ENCODE results near the gene EME1. TPM values are rescaled to one million over a fixed set of nuclear protein-coding genes. Genes with fewer than 3 reads are reported as not detected.

Gene EME1
- total RNA-seq, 2 donors from 2014 or later = 14.1 to 26.8 TPM

DNA sequence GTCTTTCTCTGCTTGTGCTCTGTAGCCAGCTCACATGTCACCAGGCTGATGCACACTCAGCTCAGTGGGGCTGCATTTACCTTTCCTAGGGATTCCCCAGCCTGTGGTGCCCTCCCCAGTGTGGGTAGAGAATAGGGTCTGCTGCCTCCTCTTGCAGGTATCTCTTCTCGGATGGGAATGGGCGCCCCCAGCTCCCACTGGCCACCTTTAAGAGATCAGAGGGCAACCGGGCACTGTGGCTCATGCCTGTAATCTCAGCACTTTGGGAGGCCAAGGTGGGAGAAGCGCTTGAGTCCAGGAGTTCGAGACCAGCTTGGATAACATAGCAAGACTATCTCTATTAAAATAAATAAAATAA is 23.8 kb upstream of the EME1 start:
- Histone ChIP-seq H3K27ac (ENCODE audit: low read depth, low read length) (no peak overlapping the region), H3K9ac (ENCODE audit: extremely low read depth, low read length, poor library complexity, severe bottlenecking) (no peak overlapping the region), H3K4me1 (ENCODE audit: control insufficient read depth, insufficient read depth, low read length) (peaks cover 10% of the 10 kb centered on the region), H3K9me3 (ENCODE audit: control insufficient read depth, low read length) (no peaks in the 10 kb centered on the region), H3K4me3 (ENCODE audit: low read length) (no peak overlapping the region), H3K36me3 (ENCODE audit: control insufficient read depth, insufficient read depth, low read length) (peaks cover 9% of the 10 kb centered on the region), H3K27me3 (ENCODE audit: control insufficient read depth, insufficient read depth, low read length, poor library complexity, severe bottlenecking) (peaks cover 10% of the 10 kb centered on the region)
- peaks cover 28% of the 10 kb centered on the region for H3K4me1 Mint-ChIP-seq
- peak; percentile 39 for DNase-seq
- 81 to 93% methylated on average over 3 to 5 of the region's 5 CpGs for WGBS, 2 experiments (ENCODE audit: insufficient coverage in 1 of 2, insufficient read length in 1 of 2)
- H3K27ac Mint-ChIP-seq = no peak overlapping the region
- H3K9me3 Mint-ChIP-seq = no peaks in the 10 kb centered on the region
- TF ChIP-seq, protein P1, sequence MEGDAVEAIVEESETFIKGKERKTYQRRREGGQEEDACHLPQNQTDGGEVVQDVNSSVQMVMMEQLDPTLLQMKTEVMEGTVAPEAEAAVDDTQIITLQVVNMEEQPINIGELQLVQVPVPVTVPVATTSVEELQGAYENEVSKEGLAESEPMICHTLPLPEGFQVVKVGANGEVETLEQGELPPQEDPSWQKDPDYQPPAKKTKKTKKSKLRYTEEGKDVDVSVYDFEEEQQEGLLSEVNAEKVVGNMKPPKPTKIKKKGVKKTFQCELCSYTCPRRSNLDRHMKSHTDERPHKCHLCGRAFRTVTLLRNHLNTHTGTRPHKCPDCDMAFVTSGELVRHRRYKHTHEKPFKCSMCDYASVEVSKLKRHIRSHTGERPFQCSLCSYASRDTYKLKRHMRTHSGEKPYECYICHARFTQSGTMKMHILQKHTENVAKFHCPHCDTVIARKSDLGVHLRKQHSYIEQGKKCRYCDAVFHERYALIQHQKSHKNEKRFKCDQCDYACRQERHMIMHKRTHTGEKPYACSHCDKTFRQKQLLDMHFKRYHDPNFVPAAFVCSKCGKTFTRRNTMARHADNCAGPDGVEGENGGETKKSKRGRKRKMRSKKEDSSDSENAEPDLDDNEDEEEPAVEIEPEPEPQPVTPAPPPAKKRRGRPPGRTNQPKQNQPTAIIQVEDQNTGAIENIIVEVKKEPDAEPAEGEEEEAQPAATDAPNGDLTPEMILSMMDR (conservative IDR thresholded peaks at IDR 0.05) = no peak
- peaks cover 14% of the 10 kb centered on the region for H3K27me3 Mint-ChIP-seq (ENCODE audit: insufficient read depth)
- H3K4me3 Mint-ChIP-seq = no peak overlapping the region
- H3K36me3 Mint-ChIP-seq (ENCODE audit: low read depth) = peaks cover 33% of the 10 kb centered on the region

DNA sequence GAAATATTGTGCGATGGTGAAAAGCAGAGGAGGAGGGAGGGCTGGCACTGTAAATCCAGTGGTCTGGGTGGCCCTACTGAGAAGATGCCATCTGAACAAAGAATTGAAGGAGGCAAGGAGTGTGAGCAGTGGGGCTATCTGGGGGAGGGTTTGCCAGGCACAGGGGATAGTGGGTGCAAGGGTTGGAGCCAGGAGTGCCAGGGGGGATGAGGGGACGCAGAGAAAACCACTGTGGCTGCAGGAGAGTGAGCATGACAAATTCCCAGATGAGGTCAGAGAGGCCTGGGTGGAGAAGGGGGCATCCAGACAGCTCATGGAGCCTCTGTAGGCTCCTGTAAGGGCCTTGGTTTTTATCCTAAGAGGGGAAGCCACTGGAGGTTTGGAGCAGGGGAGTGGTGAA is 22.3 kb upstream of the EME1 start:
- no peak overlapping the region for H3K27ac ChIP-seq (ENCODE audit: low read depth, low read length)
- Mint-ChIP-seq H3K27ac (peak overlapping the region; percentile 44), H3K4me1 (peaks cover 20% of the 10 kb centered on the region), H3K4me3 (no peak overlapping the region), H3K27me3 (ENCODE audit: insufficient read depth) (peaks cover 5% of the 10 kb centered on the region), H3K36me3 (ENCODE audit: low read depth) (peaks cover 49% of the 10 kb centered on the region), H3K9me3 (no peaks in the 10 kb centered on the region)
- 83 to 93% methylated on average over 2 of the region's 2 CpGs for WGBS, 2 experiments (ENCODE audit: insufficient coverage in 1 of 2, insufficient read length in 1 of 2)
- H3K4me1 ChIP-seq (ENCODE audit: control insufficient read depth, insufficient read depth, low read length) = peaks cover 10% of the 10 kb centered on the region
- no peak overlapping the region for H3K9ac ChIP-seq (ENCODE audit: extremely low read depth, low read length, poor library complexity, severe bottlenecking)
- H3K36me3 ChIP-seq (ENCODE audit: control insufficient read depth, insufficient read depth, low read length) = peaks cover 24% of the 10 kb centered on the region
- H3K9me3 ChIP-seq (ENCODE audit: control insufficient read depth, low read length) = no peaks in the 10 kb centered on the region
- DNase-seq = peak; percentile 42
- no peak overlapping the region for H3K4me3 ChIP-seq (ENCODE audit: low read length)
- TF ChIP-seq, protein P1 (conservative IDR thresholded peaks at IDR 0.05) = no peak
- H3K27me3 ChIP-seq (ENCODE audit: control insufficient read depth, insufficient read depth, low read length, poor library complexity, severe bottlenecking) = no peaks in the 10 kb centered on the region

DNA sequence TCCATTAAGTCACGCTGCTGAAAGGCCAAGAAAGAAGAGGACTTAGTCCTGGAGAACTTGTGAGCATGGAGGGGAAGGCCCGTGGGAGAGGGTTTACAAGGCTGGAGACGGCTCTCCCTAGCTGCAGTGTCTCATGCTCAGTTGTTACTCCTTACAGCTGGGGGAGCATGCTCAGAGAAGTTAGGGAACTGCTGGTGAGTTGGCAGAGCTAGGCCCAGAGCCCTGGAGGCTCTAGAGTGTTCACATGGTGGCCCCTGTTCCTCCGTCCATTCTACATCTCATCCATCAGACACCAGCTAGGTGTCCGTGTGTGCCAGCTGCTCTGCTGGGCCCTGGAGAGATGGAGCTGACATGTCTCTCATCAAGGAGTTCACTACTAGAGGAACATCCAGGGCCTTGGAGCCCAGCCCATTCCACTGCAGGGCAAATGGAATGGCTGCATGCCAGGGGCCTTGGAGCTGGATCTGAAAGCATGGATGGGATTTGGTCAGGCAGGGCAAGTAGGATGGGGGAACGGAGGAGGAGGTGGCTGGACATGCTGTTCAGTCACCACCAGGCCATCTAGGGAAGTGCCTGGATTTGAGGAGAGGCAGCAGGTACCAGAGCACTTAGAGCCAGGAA is 20.8 kb upstream of the EME1 start:
- H3K4me3 ChIP-seq (ENCODE audit: low read length) = no peak overlapping the region
- peak; percentile 42 for DNase-seq
- H3K4me1 ChIP-seq (ENCODE audit: control insufficient read depth, insufficient read depth, low read length) = peaks cover 10% of the 10 kb centered on the region
- Mint-ChIP-seq H3K27me3 (ENCODE audit: insufficient read depth) (peaks cover 5% of the 10 kb centered on the region), H3K36me3 (ENCODE audit: low read depth) (peaks cover 59% of the 10 kb centered on the region), H3K4me1 (peaks cover 14% of the 10 kb centered on the region), H3K27ac (no peak overlapping the region), H3K9me3 (no peaks in the 10 kb centered on the region), H3K4me3 (no peak overlapping the region)
- H3K36me3 ChIP-seq (ENCODE audit: control insufficient read depth, insufficient read depth, low read length) = peaks cover 36% of the 10 kb centered on the region
- no peak overlapping the region for H3K27ac ChIP-seq (ENCODE audit: low read depth, low read length)
- WGBS, 2 experiments (ENCODE audit: insufficient coverage in 1 of 2, insufficient read length in 1 of 2) = 91 to 97% methylated on average over 6 of the region's 6 CpGs
- no peaks in the 10 kb centered on the region for H3K27me3 ChIP-seq (ENCODE audit: control insufficient read depth, insufficient read depth, low read length, poor library complexity, severe bottlenecking)
- no peaks in the 10 kb centered on the region for H3K9me3 ChIP-seq (ENCODE audit: control insufficient read depth, low read length)
- TF ChIP-seq, protein P1 (conservative IDR thresholded peaks at IDR 0.05) = no peak
- no peak overlapping the region for H3K9ac ChIP-seq (ENCODE audit: extremely low read depth, low read length, poor library complexity, severe bottlenecking)
